ENCODE measurements around the gene N4BP3. TPM values are rescaled to one million over a fixed set of nuclear protein-coding genes. Genes with fewer than 3 reads are reported as not detected.
"Not testable (repeated sequence)": the region's sequence is repeated elsewhere in the genome, so short reads cannot be mapped to it uniquely, and the experiment has no call there.

N4BP3 gene
- total RNA-seq, 1 donor, result 5.1 TPM

- no peak overlapping the region for H3K4me3 ChIP-seq (ENCODE audit: low read length)
- H3K4me1 ChIP-seq (ENCODE audit: insufficient read depth, low read length), result no peaks in the 10 kb centered on the region
- no peaks in the 10 kb centered on the region for H3K27me3 ChIP-seq (ENCODE audit: insufficient read depth, low read length)
- H3K9me3 ChIP-seq (ENCODE audit: low read depth, low read length), result no peaks in the 10 kb centered on the region
These were observed 28.0 kb upstream of the N4BP3 start for GRCh38 chr5:178085316-178085715.

GRCh38 chr5:178086266-178086665, 27.1 kb upstream of the N4BP3 start:
- Histone ChIP-seq H3K4me3 (ENCODE audit: low read length) (no peak overlapping the region), H3K9me3 (ENCODE audit: low read depth, low read length) (no peaks in the 10 kb centered on the region), H3K27me3 (ENCODE audit: insufficient read depth, low read length) (no peaks in the 10 kb centered on the region), H3K4me1 (ENCODE audit: insufficient read depth, low read length) (no peaks in the 10 kb centered on the region)

- not testable (repeated sequence) for H3K27me3 ChIP-seq (ENCODE audit: insufficient read depth, low read length); H3K4me3 ChIP-seq (ENCODE audit: low read length); H3K4me1 ChIP-seq (ENCODE audit: insufficient read depth, low read length); H3K9me3 ChIP-seq (ENCODE audit: low read depth, low read length)
These were observed 26.1 kb upstream of the N4BP3 start for GRCh38 chr5:178087199-178087598.

- no peaks in the 10 kb centered on the region for H3K27me3 ChIP-seq (ENCODE audit: insufficient read depth, low read length)
- H3K4me3 ChIP-seq (ENCODE audit: low read length), result no peak overlapping the region
- no peaks in the 10 kb centered on the region for H3K4me1 ChIP-seq (ENCODE audit: insufficient read depth, low read length)
- H3K9me3 ChIP-seq (ENCODE audit: low read depth, low read length), result no peaks in the 10 kb centered on the region
These were observed 22.5 kb upstream of the N4BP3 start for GRCh38 chr5:178090856-178091255.

GRCh38 chr5:178093134-178093533, 20.2 kb upstream of the N4BP3 start:
- H3K9me3 ChIP-seq (ENCODE audit: low read depth, low read length), result no peaks in the 10 kb centered on the region
- H3K4me1 ChIP-seq (ENCODE audit: insufficient read depth, low read length), result no peaks in the 10 kb centered on the region
- no peak overlapping the region for H3K4me3 ChIP-seq (ENCODE audit: low read length)
- no peaks in the 10 kb centered on the region for H3K27me3 ChIP-seq (ENCODE audit: insufficient read depth, low read length)

GRCh38 chr5:178094345-178094744, 19.0 kb upstream of the N4BP3 start:
- H3K9me3 ChIP-seq (ENCODE audit: low read depth, low read length), result no peaks in the 10 kb centered on the region
- no peaks in the 10 kb centered on the region for H3K4me1 ChIP-seq (ENCODE audit: insufficient read depth, low read length)
- H3K27me3 ChIP-seq (ENCODE audit: insufficient read depth, low read length), result no peaks in the 10 kb centered on the region
- no peak overlapping the region for H3K4me3 ChIP-seq (ENCODE audit: low read length)

GRCh38 chr5:178098685-178099084, 14.6 kb upstream of the N4BP3 start:
- H3K9me3 ChIP-seq (ENCODE audit: low read depth, low read length), result no peaks in the 10 kb centered on the region
- H3K4me3 ChIP-seq (ENCODE audit: low read length), result no peak overlapping the region
- no peaks in the 10 kb centered on the region for H3K4me1 ChIP-seq (ENCODE audit: insufficient read depth, low read length)
- H3K27me3 ChIP-seq (ENCODE audit: insufficient read depth, low read length), result no peaks in the 10 kb centered on the region

GRCh38 chr5:178103612-178104011, 9.7 kb upstream of the N4BP3 start:
- peaks cover 4% of the 10 kb centered on the region for H3K4me1 ChIP-seq (ENCODE audit: insufficient read depth, low read length)
- no peaks in the 10 kb centered on the region for H3K27me3 ChIP-seq (ENCODE audit: insufficient read depth, low read length)
- H3K4me3 ChIP-seq (ENCODE audit: low read length), result no peak overlapping the region
- H3K9me3 ChIP-seq (ENCODE audit: low read depth, low read length), result no peaks in the 10 kb centered on the region

GRCh38 chr5:178104492-178104891, 8.8 kb upstream of the N4BP3 start:
- Histone ChIP-seq H3K4me3 (ENCODE audit: low read length) (no peak overlapping the region), H3K9me3 (ENCODE audit: low read depth, low read length) (no peaks in the 10 kb centered on the region), H3K27me3 (ENCODE audit: insufficient read depth, low read length) (no peaks in the 10 kb centered on the region), H3K4me1 (ENCODE audit: insufficient read depth, low read length) (peaks cover 13% of the 10 kb centered on the region)

GRCh38 chr5:178106086-178106485, 7.2 kb upstream of the N4BP3 start:
- Histone ChIP-seq H3K9me3 (ENCODE audit: low read depth, low read length) (no peaks in the 10 kb centered on the region), H3K27me3 (ENCODE audit: insufficient read depth, low read length) (no peaks in the 10 kb centered on the region), H3K4me3 (ENCODE audit: low read length) (no peak overlapping the region), H3K4me1 (ENCODE audit: insufficient read depth, low read length) (peaks cover 13% of the 10 kb centered on the region)

- Histone ChIP-seq H3K4me1 (ENCODE audit: insufficient read depth, low read length) (peaks cover 13% of the 10 kb centered on the region), H3K9me3 (ENCODE audit: low read depth, low read length) (no peaks in the 10 kb centered on the region), H3K27me3 (ENCODE audit: insufficient read depth, low read length) (peaks cover 2% of the 10 kb centered on the region), H3K4me3 (ENCODE audit: low read length) (no peak overlapping the region)
These were observed 6.6 kb upstream of the N4BP3 start for GRCh38 chr5:178106556-178107239.

- no peak overlapping the region for H3K4me3 ChIP-seq (ENCODE audit: low read length)
- peaks cover 13% of the 10 kb centered on the region for H3K27me3 ChIP-seq (ENCODE audit: insufficient read depth, low read length)
- peaks cover 13% of the 10 kb centered on the region for H3K4me1 ChIP-seq (ENCODE audit: insufficient read depth, low read length)
- H3K9me3 ChIP-seq (ENCODE audit: low read depth, low read length), result no peaks in the 10 kb centered on the region
These were observed 5.5 kb upstream of the N4BP3 start for GRCh38 chr5:178107756-178108310.

- Histone ChIP-seq H3K9me3 (ENCODE audit: low read depth, low read length) (no peaks in the 10 kb centered on the region), H3K4me3 (ENCODE audit: low read length) (no peak overlapping the region), H3K4me1 (ENCODE audit: insufficient read depth, low read length) (peaks cover 17% of the 10 kb centered on the region), H3K27me3 (ENCODE audit: insufficient read depth, low read length) (peaks cover 15% of the 10 kb centered on the region)
These were observed 4.9 kb upstream of the N4BP3 start for GRCh38 chr5:178108446-178108845.

GRCh38 chr5:178108966-178109365, 4.4 kb upstream of the N4BP3 start:
- Histone ChIP-seq H3K9me3 (ENCODE audit: low read depth, low read length) (no peaks in the 10 kb centered on the region), H3K27me3 (ENCODE audit: insufficient read depth, low read length) (peaks cover 15% of the 10 kb centered on the region), H3K4me3 (ENCODE audit: low read length) (no peak overlapping the region), H3K4me1 (ENCODE audit: insufficient read depth, low read length) (peaks cover 20% of the 10 kb centered on the region)

GRCh38 chr5:178110511-178110910, 2.8 kb upstream of the N4BP3 start:
- H3K4me1 ChIP-seq (ENCODE audit: insufficient read depth, low read length), result peaks cover 35% of the 10 kb centered on the region
- peaks cover 30% of the 10 kb centered on the region for H3K27me3 ChIP-seq (ENCODE audit: insufficient read depth, low read length)
- H3K4me3 ChIP-seq (ENCODE audit: low read length), result no peak overlapping the region
- no peaks in the 10 kb centered on the region for H3K9me3 ChIP-seq (ENCODE audit: low read depth, low read length)

- no peak overlapping the region for H3K4me3 ChIP-seq (ENCODE audit: low read length)
- peaks cover 35% of the 10 kb centered on the region for H3K27me3 ChIP-seq (ENCODE audit: insufficient read depth, low read length)
- H3K4me1 ChIP-seq (ENCODE audit: insufficient read depth, low read length), result peaks cover 49% of the 10 kb centered on the region
These were observed 1.4 kb upstream of the N4BP3 start for GRCh38 chr5:178111925-178112324.

More at GRCh38 chr5:178111925-178112324, 1.4 kb upstream of the N4BP3 start:
- no peaks in the 10 kb centered on the region for H3K9me3 ChIP-seq (ENCODE audit: low read depth, low read length)

All from mononuclear cell (primary cell).